Peyer's patch (tissue), 4 donors: ENCODE measurements around the gene GALNT17. TPM values are rescaled to one million over a fixed set of nuclear protein-coding genes. Genes with fewer than 3 reads are reported as not detected.

ENCODE experiments used
- DNase-seq, 3 donors: peaks; one replicate each; pipeline ENCODE4 v3.0.0-alpha.2; 2017 to 2019
- H3K27ac ChIP-seq, 4 donors: fragments of 200-600 bp; sonication (generic); one replicate each; pipeline ENCODE4 v1.5.1; 2016 to 2019
- H3K27me3 ChIP-seq, 2 donors: fragments of 200-600 bp; sonication (generic); one replicate each; pipeline ENCODE4 v1.5.1; 2019
- H3K36me3 ChIP-seq, 3 donors: fragments of 200-600 bp; sonication (generic); one replicate each; pipeline ENCODE4 v1.5.1; 2016 to 2019
- H3K4me1 ChIP-seq, 4 donors: fragments of 200-600 bp; sonication (generic); one replicate each; pipeline ENCODE4 v1.5.1; 2016 to 2019
- H3K4me3 ChIP-seq, 4 donors: fragments of 200-600 bp; sonication (generic); 1 replicate in 3 of 4; 2 replicates in 1 of 4; pipeline ENCODE4 v1.5.1; 2016 to 2019; ENCODE audit warnings: mild to moderate bottlenecking in 1 of 4
- H3K9me3 ChIP-seq, 4 donors: fragments of 200-600 bp; sonication (generic); one replicate each; pipeline ENCODE4 v1.5.1; 2016 to 2019; ENCODE audit warnings: mild to moderate bottlenecking in 1 of 4
- POLR2A ChIP-seq, 2 donors: fragments of 450-650 bp; IDR thresholded peaks; one replicate each; pipeline ENCODE4 v1.5.1; 2017; ENCODE audit warnings: antibody characterized with exemption in 2 of 2, mild to moderate bottlenecking in 2 of 2, moderate library complexity in 2 of 2
- total RNA-seq, 4 donors: library from RNA; depleted of rRNA; stranded (reverse); fragments of >200 nt; gene quantifications; one replicate each; pipeline ENCODE4 v1.1.0, GENCODE V29; 2016
- TF ChIP-seq, protein P1 (sequence below), 6 experiments: fragments of 450-650 bp in 4 of 6; fragments of 200-600 bp in 2 of 6; sonication (generic) in 1 of 6; IDR thresholded peaks; one replicate each; pipeline ENCODE4 v1.5.1; 2017 to 2019; ENCODE audit warnings: antibody characterized with exemption in 6 of 6, mild to moderate bottlenecking in 3 of 6, moderate library complexity in 1 of 6

GALNT17 gene
- total RNA-seq, 4 donors from 2014 or later: 0.88 to 17.3 (median 2.3) TPM

GRCh38 chr7:71477441-71477840, 345.5 kb downstream of the GALNT17 start:
- TF ChIP-seq, protein P1, sequence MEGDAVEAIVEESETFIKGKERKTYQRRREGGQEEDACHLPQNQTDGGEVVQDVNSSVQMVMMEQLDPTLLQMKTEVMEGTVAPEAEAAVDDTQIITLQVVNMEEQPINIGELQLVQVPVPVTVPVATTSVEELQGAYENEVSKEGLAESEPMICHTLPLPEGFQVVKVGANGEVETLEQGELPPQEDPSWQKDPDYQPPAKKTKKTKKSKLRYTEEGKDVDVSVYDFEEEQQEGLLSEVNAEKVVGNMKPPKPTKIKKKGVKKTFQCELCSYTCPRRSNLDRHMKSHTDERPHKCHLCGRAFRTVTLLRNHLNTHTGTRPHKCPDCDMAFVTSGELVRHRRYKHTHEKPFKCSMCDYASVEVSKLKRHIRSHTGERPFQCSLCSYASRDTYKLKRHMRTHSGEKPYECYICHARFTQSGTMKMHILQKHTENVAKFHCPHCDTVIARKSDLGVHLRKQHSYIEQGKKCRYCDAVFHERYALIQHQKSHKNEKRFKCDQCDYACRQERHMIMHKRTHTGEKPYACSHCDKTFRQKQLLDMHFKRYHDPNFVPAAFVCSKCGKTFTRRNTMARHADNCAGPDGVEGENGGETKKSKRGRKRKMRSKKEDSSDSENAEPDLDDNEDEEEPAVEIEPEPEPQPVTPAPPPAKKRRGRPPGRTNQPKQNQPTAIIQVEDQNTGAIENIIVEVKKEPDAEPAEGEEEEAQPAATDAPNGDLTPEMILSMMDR (IDR thresholded peaks at IDR 0.05): no peak
- no peak for TF ChIP-seq POLR2A (IDR thresholded peaks at IDR 0.05)
- H3K27me3 ChIP-seq: no peaks in the 10 kb centered on the region
- H3K4me3 ChIP-seq: no peak overlapping the region
- DNase-seq: no peak
- H3K9me3 ChIP-seq: no peaks in the 10 kb centered on the region
- no peak overlapping the region for H3K27ac ChIP-seq
- H3K4me1 ChIP-seq: no peaks in the 10 kb centered on the region
- H3K36me3 ChIP-seq: no peaks in the 10 kb centered on the region

DNA sequence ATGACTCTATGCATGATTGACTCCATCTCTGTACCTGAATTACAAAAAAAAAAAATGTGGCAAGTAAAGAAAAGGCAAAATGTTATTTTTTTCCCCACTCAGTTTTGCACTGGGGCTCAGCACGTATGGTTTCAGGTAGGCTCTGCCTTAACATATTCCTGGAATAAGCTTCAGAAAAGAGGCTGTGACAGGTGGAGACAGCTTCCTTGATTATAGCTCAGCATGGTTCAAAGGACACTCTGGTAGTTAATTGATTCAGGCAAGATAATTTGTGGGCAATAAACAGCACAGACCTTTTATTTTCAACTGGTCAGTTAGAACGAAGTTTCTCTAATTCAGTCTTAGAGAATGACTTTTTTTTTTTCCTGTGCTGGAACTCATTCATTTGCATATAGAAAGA, 347.3 kb downstream of the GALNT17 start:
- H3K27me3 ChIP-seq: no peaks in the 10 kb centered on the region
- no peak for DNase-seq
- H3K4me3 ChIP-seq: no peak overlapping the region
- H3K36me3 ChIP-seq: no peaks in the 10 kb centered on the region
- no peak for TF ChIP-seq POLR2A (IDR thresholded peaks at IDR 0.05)
- TF ChIP-seq, protein P1 (IDR thresholded peaks at IDR 0.05): no peak
- no peak overlapping the region for H3K27ac ChIP-seq
- no peaks in the 10 kb centered on the region for H3K4me1 ChIP-seq
- no peaks in the 10 kb centered on the region for H3K9me3 ChIP-seq

GRCh38 chr7:71480791-71481190, 348.8 kb downstream of the GALNT17 start:
- no peak for DNase-seq
- H3K27me3 ChIP-seq: no peaks in the 10 kb centered on the region
- no peak overlapping the region for H3K4me3 ChIP-seq
- no peaks in the 10 kb centered on the region for H3K36me3 ChIP-seq
- TF ChIP-seq, protein P1 (IDR thresholded peaks at IDR 0.05): no peak
- no peak for TF ChIP-seq POLR2A (IDR thresholded peaks at IDR 0.05)
- H3K27ac ChIP-seq: no peak overlapping the region
- no peaks in the 10 kb centered on the region for H3K4me1 ChIP-seq
- H3K9me3 ChIP-seq: no peaks in the 10 kb centered on the region

DNA sequence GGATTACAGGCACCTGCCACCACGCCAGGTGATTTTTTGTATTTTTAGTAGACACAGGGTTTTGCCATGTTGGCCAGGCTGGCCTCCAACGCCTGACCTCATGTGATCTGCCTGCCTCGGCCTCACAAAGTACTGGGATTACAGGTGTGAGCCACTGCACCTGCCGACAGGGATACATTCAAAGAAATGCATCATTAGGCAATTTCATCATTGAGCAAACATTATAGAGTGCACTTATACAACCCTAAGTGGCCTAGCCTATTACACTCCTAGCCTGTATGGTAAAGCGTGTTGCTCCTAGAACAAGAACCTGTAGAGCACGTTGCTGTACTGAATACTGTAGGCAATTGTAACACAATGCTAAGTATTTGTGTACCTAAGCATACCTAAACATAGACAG, 350.3 kb downstream of the GALNT17 start:
- DNase-seq: no peak
- H3K4me3 ChIP-seq: no peak overlapping the region
- H3K36me3 ChIP-seq: no peaks in the 10 kb centered on the region
- H3K4me1 ChIP-seq: no peaks in the 10 kb centered on the region
- no peak overlapping the region for H3K27ac ChIP-seq
- H3K9me3 ChIP-seq: no peaks in the 10 kb centered on the region
- no peak for TF ChIP-seq POLR2A (IDR thresholded peaks at IDR 0.05)
- TF ChIP-seq, protein P1 (IDR thresholded peaks at IDR 0.05): no peak
- no peaks in the 10 kb centered on the region for H3K27me3 ChIP-seq

GRCh38 chr7:71484380-71484779, 352.4 kb downstream of the GALNT17 start:
- Histone ChIP-seq H3K27me3 (no peaks in the 10 kb centered on the region), H3K9me3 (no peaks in the 10 kb centered on the region), H3K4me1 (no peaks in the 10 kb centered on the region), H3K4me3 (no peak overlapping the region), H3K36me3 (no peaks in the 10 kb centered on the region), H3K27ac (no peak overlapping the region)
- DNase-seq: no peak
- TF ChIP-seq, protein P1 (IDR thresholded peaks at IDR 0.05): no peak
- TF ChIP-seq POLR2A (IDR thresholded peaks at IDR 0.05): no peak

GRCh38 chr7:71485586-71485985, 353.6 kb downstream of the GALNT17 start:
- DNase-seq: no peak
- no peak overlapping the region for H3K27ac ChIP-seq
- no peak for TF ChIP-seq POLR2A (IDR thresholded peaks at IDR 0.05)
- TF ChIP-seq, protein P1 (IDR thresholded peaks at IDR 0.05): no peak
- no peaks in the 10 kb centered on the region for H3K4me1 ChIP-seq
- H3K9me3 ChIP-seq: no peaks in the 10 kb centered on the region
- H3K27me3 ChIP-seq: no peaks in the 10 kb centered on the region
- no peak overlapping the region for H3K4me3 ChIP-seq
- H3K36me3 ChIP-seq: no peaks in the 10 kb centered on the region
